Heart left ventricle (tissue), 16 donors: ENCODE measurements around the gene RBM34. TPM values are rescaled to one million over a fixed set of nuclear protein-coding genes. Genes with fewer than 3 reads are reported as not detected.
A peak's percentile ranks its signal among the peaks of the same experiment; 100 is the strongest.
"Not testable (repeated sequence)": the region's sequence is repeated elsewhere in the genome, so short reads cannot be mapped to it uniquely, and the experiment has no call there.

ENCODE experiments used
- ATAC-seq, 4 donors: fragments of 200-7000 bp; cut with Tn5 transposase; one replicate each; pipeline ENCODE4 v1.9.1; 2020 to 2022; ENCODE audit warnings: moderate library complexity in 4 of 4, mild to moderate bottlenecking in 3 of 4, moderate number of reproducible peaks in 1 of 4
- DNase-seq, 5 donors: peaks; one replicate each; pipeline ENCODE4 v3.0.0-alpha.2; 2020
- H3K27ac ChIP-seq, 12 donors: fragments of 200-600 bp; sonication (generic) in 4 of 12; one replicate each; pipeline versions ENCODE4 v1.5.0 to v1.8.0; 2016 to 2022; ENCODE audit warnings: mild to moderate bottlenecking in 2 of 12
- H3K27me3 ChIP-seq, 9 donors: fragments of 200-600 bp; sonication (generic) in 2 of 9; one replicate each; pipeline versions ENCODE4 v1.5.1 to v1.8.0; 2016 to 2022; ENCODE audit warnings: mild to moderate bottlenecking in 3 of 9
- H3K36me3 ChIP-seq, 9 donors: fragments of 200-600 bp; sonication (generic) in 2 of 9; one replicate each; pipeline versions ENCODE4 v1.5.0 to v1.8.0; 2018 to 2022; ENCODE audit warnings: mild to moderate bottlenecking in 2 of 9
- H3K4me1 ChIP-seq, 12 donors: fragments of 200-600 bp; sonication (generic) in 4 of 12; one replicate each; pipeline versions ENCODE4 v1.5.0 to v1.8.0; 2016 to 2022; ENCODE audit warnings: mild to moderate bottlenecking in 3 of 12
- H3K4me3 ChIP-seq, 12 donors: fragments of 200-600 bp; sonication (generic) in 4 of 12; one replicate each; pipeline versions ENCODE4 v1.5.0 to v1.8.0; 2017 to 2022; ENCODE audit warnings: mild to moderate bottlenecking in 9 of 12, moderate library complexity in 4 of 12
- H3K9me3 ChIP-seq, 12 donors: fragments of 200-600 bp; sonication (generic) in 4 of 12; one replicate each; pipeline versions ENCODE4 v1.5.0 to v1.8.0; 2016 to 2022; ENCODE audit warnings: mild to moderate bottlenecking in 1 of 12
- POLR2A ChIP-seq, 2 donors: fragments of 450-650 bp; IDR thresholded peaks; one replicate each; pipeline ENCODE4 v1.6.1; 2017; ENCODE audit warnings: antibody characterized with exemption in 2 of 2, mild to moderate bottlenecking in 2 of 2, moderate library complexity in 2 of 2
- WGBS, 4 donors: extraction: QIAGEN DNeasy Blood & Tissue Kit in 2 of 4; methylation state at CpG; one replicate each; pipeline versions ENCODE4 v1.1.5 to v1.1.7; 2013 to 2018; 5-methylcytosine and 5-hydroxymethylcytosine counted together
- intact Hi-C, 10 donors: fragments of 100-400 bp; cut with DNase I; formaldehyde crosslinking; loops; one replicate each; pipeline versions ENCODE4 v1.11.1 to v1.14.2; 2022
- polyA plus RNA-seq, 2 donors: library from polyadenylated mRNA; stranded (reverse); fragments of 200-250 nt; gene quantifications; one replicate each; pipeline ENCODE4 v1.2.3, GENCODE V29; 2013
- total RNA-seq, 9 donors: library from RNA; depleted of rRNA in 2 of 9; stranded (reverse); fragments of >200 nt in 2 of 9; fragmentation: NEBNext Ultra II Directional in 3 of 9; extraction: Animal tissue kit (Norgen Biotek cat#: 25700) in 3 of 9; gene quantifications; one replicate each; pipeline versions ENCODE4 v1.1.0 to v1.2.4, GENCODE V29; 2016 to 2023
- TF ChIP-seq, protein P1 (sequence below), 12 donors: fragments of 200-600 bp; sonication (generic) in 4 of 12; IDR thresholded peaks; one replicate each; pipeline versions ENCODE4 v1.5.0 to v1.8.0; 2018 to 2022; ENCODE audit warnings: antibody characterized with exemption in 12 of 12, mild to moderate bottlenecking in 5 of 12
- donor health status: ischemic (EF 13 %, LVEDD 7.1; RV severe dilation, severe dysfunction).
- donor health status: healthy with polysubstance abuse.
- donor health status: DM: no; HTN: yes; CAD: no.
- donor health status: DM: no; HTN: no; CAD: no.
- donor health status: ischemic (EF 25% LVEDD 6.9; RV normal size, moderate dysfunction).
- donor health status: ischemic (EF 25% LVEDD 5.7; RV mildly dilated, moderate dysfunction).
- donor health status: healthy.
- donor health status: DM: yes; HTN: yes; CAD: no.
- donor health status: ischemic (EF 35%, LVEDD 5.7; RV mildly dilated, moderate dysfunction).
- donor health status: nonischemic (EF 11% LVEDD 7.7; RV severe dilation, severe dysfunction).
- donor health status: DM: yes; HTN: yes; CAD: no.
- donor health status: PGD.
- donor health status: ischemic (EF 29% LVEDD 5.4; RV normal size, mild dysfunction).
- donor health status: nonischemic (EF 23%, LVEDD 6.1; RV moderate dilation, normal function).

RBM34 gene
- total and polyA plus RNA-seq, 11 donors, result 34.2 to 97.8 (median 49.6) TPM

DNA sequence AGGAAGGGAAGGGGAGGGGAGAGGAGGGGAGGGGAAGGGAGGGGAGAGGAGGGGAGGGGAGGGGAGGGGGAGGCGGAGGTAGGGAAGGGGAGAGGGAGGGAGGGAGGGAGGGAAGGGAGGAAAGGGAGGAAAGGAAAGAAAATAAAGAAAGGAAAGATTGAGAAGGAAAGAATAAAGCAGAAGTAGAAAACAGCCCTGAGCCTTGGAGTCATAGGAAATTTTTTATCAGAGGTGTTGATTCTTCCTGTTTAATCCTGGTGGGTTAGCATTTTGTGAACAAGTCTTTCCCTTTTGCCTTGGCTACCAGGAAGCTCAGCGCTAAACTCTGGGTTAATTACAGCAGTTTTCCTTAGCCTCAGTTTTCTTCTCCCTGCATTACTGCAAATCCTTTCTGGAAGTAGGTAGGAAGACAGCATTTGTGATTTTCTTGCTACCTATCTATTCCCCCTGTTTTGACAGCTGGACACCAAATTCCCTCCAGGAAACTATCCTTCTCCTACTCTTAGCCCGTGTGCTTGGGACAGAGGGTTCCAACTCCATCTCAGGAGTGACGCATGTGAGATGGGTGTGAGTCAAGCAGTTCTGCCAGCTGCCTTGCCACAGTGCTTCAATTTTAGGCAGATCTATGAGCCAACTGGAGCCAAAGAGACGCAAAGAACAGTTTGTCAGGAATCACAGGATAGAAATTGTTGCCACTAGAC lies 59.3 kb downstream of the RBM34 start:
- peaks cover 0 to 9% (median 1%) of the 10 kb centered on the region in 12 donors for H3K4me1 ChIP-seq
- intact Hi-C loops, result loop anchor here in 5 of 10 donors (5.0 to 10.0 kb wide), 2 partner anchors 313 to 316 kb away; no protein-coding TSS in a partner anchor
- no peak for DNase-seq
- H3K27ac ChIP-seq, result no peak overlapping the region
- no peaks in the 10 kb centered on the region for H3K9me3 ChIP-seq
- ATAC-seq, result no peak
- WGBS, 4 donors, result 84 to 92% (median 86%) methylated on average over 5 of the region's 5 CpGs
- no peaks in the 10 kb centered on the region for H3K27me3 ChIP-seq
- H3K36me3 ChIP-seq, result peaks cover 0 to under 1% (median 0%) of the 10 kb centered on the region in 9 donors
- TF ChIP-seq POLR2A (IDR thresholded peaks at IDR 0.05), result no peak
- TF ChIP-seq, protein P1, sequence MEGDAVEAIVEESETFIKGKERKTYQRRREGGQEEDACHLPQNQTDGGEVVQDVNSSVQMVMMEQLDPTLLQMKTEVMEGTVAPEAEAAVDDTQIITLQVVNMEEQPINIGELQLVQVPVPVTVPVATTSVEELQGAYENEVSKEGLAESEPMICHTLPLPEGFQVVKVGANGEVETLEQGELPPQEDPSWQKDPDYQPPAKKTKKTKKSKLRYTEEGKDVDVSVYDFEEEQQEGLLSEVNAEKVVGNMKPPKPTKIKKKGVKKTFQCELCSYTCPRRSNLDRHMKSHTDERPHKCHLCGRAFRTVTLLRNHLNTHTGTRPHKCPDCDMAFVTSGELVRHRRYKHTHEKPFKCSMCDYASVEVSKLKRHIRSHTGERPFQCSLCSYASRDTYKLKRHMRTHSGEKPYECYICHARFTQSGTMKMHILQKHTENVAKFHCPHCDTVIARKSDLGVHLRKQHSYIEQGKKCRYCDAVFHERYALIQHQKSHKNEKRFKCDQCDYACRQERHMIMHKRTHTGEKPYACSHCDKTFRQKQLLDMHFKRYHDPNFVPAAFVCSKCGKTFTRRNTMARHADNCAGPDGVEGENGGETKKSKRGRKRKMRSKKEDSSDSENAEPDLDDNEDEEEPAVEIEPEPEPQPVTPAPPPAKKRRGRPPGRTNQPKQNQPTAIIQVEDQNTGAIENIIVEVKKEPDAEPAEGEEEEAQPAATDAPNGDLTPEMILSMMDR (IDR thresholded peaks at IDR 0.05), result no peak
- H3K4me3 ChIP-seq, result no peak overlapping the region

DNA sequence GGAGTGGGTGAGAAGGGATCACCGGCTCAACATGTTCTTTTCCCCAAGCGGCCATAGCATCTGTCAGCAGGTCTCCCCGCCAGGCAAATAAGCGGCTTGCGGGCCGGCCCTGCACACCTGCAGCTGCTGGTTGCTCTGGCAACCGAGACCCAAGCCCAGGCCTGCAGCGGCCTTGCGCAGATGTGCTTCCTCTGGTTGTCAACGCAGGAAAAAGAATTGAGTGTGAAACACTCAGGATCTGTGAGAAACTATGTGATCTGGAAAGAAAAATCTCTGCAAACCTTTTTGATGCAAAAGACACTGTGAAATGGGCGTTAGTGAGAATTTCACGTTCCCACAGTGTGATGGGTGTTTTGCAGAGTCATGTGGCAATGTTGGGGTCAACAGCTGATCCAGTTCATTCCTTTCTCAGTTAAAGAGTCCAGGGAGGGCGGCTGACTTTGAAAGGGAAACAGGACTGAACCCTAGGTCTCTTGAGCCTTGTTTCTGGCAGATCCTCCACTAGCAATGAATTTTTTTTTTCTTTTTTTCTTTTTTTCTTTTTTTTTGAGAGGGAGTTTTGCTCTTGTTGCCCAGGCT lies 60.8 kb downstream of the RBM34 start:
- intact Hi-C loops, result loop anchor here in 5 of 10 donors (5.0 to 10.0 kb wide), 2 partner anchors 315 to 317 kb away; no protein-coding TSS in a partner anchor
- ATAC-seq, result peak in 2 of 4 donors; percentile 39 to 54
- H3K4me1 ChIP-seq, result peaks cover 0 to 9% (median 1%) of the 10 kb centered on the region in 12 donors
- no peaks in the 10 kb centered on the region for H3K27me3 ChIP-seq
- no peak for TF ChIP-seq POLR2A (IDR thresholded peaks at IDR 0.05)
- TF ChIP-seq, protein P1 (IDR thresholded peaks at IDR 0.05), result no peak
- no peak overlapping the region for H3K4me3 ChIP-seq
- 57 to 71% (median 67%) methylated on average over 13 of the region's 13 CpGs for WGBS, 4 donors
- H3K9me3 ChIP-seq, result no peaks in the 10 kb centered on the region
- DNase-seq, result peak in 3 of 5 donors; percentile 39 to 52 (median 42)
- no peaks in the 10 kb centered on the region for H3K36me3 ChIP-seq
- H3K27ac ChIP-seq, result peak overlapping the region in 1 of 12 donors; percentile 9

DNA sequence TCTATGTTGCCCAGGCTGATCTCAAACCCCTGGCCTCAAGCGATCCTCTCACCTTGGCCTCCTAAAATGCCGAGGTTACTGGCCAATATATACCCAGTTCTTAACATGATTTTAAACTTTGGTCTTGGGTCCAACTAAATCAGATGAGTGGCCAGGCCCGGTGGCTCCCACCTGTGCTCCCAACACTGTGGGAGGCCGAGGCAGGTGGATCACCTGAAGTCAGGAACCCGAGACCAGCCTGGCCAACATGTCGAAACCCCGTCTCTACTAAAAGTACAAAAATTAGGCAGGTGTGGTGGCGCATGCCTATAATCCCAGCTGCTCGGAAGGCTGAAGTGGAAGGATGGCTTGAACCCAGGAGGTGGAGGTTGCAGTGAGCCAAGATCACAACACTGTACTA lies 62.1 kb downstream of the RBM34 start:
- TF ChIP-seq, protein P1 (IDR thresholded peaks at IDR 0.05), result no peak
- no peak for TF ChIP-seq POLR2A (IDR thresholded peaks at IDR 0.05)
- Histone ChIP-seq H3K4me3 (no peak overlapping the region), H3K27me3 (no peaks in the 10 kb centered on the region), H3K27ac (no peak overlapping the region), H3K9me3 (no peaks in the 10 kb centered on the region), H3K4me1 (peaks cover 0 to 5% (median under 1%) of the 10 kb centered on the region in 12 donors), H3K36me3 (no peaks in the 10 kb centered on the region)
- ATAC-seq (no peak), DNase-seq (no peak)
- 94 to 97% (median 96%) methylated on average over 9 of the region's 9 CpGs for WGBS, 4 donors
- intact Hi-C loops, result no loop called here

DNA sequence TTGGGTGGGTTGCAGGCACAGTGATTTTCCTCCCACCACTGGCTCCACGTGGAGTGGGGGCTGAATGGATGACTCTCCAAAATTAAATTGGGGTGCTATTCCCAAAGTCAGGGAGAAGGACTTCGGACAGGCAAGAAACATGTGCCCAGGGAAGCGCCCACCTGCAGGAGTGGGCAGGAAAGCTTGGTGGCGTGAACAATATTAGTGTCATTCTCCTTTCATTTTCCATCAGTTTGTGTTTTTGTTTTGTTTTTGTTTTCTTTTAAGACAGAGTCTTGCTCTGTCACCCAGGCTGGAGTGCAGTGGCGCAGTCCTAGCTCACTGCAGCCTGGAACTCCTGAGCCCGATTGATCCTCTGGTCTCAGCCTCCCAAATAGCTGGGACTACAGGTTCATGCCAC lies 62.5 kb downstream of the RBM34 start:
- Histone ChIP-seq H3K4me1 (peaks cover 0 to 7% (median 3%) of the 10 kb centered on the region in 12 donors), H3K9me3 (no peaks in the 10 kb centered on the region), H3K4me3 (no peak overlapping the region), H3K27me3 (no peaks in the 10 kb centered on the region), H3K36me3 (no peaks in the 10 kb centered on the region), H3K27ac (no peak overlapping the region)
- TF ChIP-seq, protein P1 (IDR thresholded peaks at IDR 0.05), result no peak
- TF ChIP-seq POLR2A (IDR thresholded peaks at IDR 0.05), result no peak
- 79 to 86% (median 84%) methylated on average over 6 of the region's 6 CpGs for WGBS, 4 donors
- no peak for DNase-seq
- ATAC-seq, result no peak
- intact Hi-C loops, result no loop called here

DNA sequence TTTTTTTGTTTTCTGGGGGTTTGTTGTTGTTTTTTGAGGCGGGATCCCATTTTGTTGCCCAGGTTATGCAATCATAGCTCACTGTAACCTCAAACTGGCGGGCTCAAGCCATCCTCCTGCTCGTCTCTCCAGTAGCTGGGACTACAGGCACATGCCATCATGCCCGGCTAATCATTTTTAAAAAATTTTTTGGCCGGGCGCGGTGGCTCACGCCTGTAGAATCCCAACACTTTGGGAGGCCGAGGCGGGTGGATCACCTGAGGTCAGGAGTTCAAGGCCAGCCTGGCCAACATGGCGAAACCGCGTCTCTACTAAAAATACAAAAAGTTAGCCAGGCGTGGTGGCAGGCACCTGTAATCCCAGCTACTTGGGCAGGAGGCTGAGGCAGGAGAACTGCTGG lies 63.5 kb downstream of the RBM34 start:
- ATAC-seq, H3K36me3 ChIP-seq, H3K4me3 ChIP-seq, intact Hi-C loops, DNase-seq, H3K27me3 ChIP-seq, H3K9me3 ChIP-seq, H3K27ac ChIP-seq: not testable (repeated sequence)
- peaks cover 0 to 14% (median 9%) of the 10 kb centered on the region in 12 donors for H3K4me1 ChIP-seq
- WGBS, 4 donors, result 88 to 96% (median 93%) methylated on average over 14 of the region's 14 CpGs
